NCI-H446 treated with DMSO at 0.1 percent for 48 hours (cell line): ENCODE measurements around the gene KLF18.
"Not testable (repeated sequence)": the region's sequence is repeated elsewhere in the genome, so short reads cannot be mapped to it uniquely, and the experiment has no call there.

Source experiments
- DNase-seq: peaks from one replicate; lab custom pipeline; 2025; lab: John Stamatoyannopoulos, UW

The KLF18 gene

DNA sequence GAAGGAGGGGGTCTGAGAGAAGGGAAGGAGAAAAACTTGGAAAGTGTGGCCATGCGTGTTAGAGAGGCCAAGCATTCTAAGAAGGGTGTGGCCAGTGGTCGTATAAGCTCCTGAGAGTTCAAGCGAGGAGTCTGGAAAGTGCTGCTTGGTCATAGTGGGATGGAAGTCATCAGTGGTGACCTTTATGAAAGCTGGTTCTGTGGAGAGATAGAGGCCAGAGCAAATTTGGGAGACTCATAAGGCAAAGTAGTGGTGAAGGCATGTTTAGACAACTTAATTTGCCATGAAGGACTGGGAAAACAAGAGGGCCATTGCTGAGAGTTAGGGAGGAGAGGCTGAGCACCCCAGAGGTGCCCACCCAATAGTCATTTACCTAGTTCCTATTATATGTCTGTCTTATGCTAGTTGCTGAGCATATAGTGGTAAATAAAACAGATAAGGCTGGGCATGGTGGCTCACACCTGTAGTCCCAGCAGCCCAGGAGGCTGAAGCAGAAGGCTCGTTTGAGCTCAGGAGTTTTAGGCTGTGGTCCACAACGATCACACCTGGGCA, 21.0 kb downstream of the KLF18 start:
- DNase-seq, result no peak

DNA sequence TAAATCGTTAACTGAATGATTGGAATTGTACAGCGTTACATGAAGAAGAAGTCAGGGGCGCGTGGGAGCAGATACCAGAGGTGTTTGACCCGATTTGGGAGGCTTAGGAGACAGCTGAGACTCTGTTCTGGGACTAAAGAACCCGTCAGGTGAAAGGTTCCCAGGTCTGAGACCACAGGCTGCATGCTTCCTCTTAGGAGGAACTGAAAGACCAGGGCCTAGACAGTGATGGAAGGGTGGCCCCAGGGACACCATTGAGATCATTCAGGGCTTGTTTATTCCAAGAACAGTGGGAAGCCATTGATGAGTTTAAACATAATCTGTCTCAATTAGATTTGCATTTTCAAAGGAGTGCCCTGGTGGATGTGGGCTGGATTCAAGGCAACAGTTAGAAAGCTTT, 21.9 kb downstream of the KLF18 start:
- no peak for DNase-seq

DNA sequence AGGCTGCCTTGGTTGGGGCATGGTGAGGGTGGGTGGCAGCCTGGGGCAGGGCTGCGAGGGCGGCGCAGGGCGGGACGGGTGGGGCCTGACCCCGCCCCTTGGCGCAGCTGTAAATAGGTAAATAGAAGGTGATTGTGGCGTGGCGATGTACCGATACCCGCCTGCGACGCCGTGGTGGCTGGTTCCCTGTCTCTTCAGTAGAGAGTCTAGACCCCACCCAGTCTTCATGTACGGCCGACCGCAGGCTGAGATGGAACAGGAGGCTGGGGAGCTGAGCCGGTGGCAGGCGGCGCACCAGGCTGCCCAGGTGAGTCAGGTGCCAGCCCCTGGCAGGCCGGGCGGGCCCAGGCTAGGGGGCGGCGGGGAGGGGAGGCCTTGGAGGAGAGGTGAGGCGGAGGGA, 22.7 kb downstream of the KLF18 start, which contains the start of gene KLF17:
Gene KLF17, plus strand, starts transcription at position 140 of the 400 bp plus-strand sequence. Its CDS starts 87 bp downstream, at position 227.
- no peak for DNase-seq

DNA sequence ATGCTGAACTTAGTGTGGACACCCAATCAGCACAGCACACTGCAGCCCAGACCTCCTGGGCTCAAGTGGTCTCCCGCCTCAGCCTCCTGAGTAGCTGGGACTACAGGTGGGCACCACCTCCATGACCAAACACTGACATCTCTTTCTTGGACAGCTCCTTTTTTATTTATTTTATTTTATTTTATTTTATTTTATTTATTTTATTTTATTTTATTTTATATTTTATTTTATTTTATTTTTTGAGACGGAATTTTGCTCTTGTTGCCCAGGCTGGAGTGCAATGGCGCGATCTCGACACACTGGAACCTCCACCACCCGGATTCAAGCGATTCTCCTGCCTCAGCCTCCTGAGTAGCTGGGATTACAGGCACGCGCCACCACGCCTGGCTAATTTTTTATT, 24.2 kb downstream of the KLF18 start:
- not testable (repeated sequence) for DNase-seq

DNA sequence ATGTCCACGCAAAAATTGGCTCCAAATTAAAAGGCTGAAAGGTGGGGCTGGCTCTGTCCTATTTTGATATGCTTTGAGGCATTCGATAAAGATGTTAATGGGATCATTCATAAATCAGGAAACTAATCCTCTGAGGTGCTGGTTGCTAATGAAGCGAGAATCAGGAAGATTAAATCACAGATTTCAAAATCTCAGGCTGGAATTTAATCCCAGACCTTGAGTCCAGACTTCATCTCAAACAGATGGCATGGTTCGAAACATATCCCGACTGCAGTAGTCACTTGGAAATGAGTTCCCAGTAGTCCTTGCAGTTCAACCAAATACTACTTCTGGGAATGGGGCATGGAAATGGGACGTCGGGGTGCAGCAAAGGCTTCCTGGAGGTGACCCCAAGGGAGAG, 27.3 kb downstream of the KLF18 start:
- DNase-seq, result no peak

DNA sequence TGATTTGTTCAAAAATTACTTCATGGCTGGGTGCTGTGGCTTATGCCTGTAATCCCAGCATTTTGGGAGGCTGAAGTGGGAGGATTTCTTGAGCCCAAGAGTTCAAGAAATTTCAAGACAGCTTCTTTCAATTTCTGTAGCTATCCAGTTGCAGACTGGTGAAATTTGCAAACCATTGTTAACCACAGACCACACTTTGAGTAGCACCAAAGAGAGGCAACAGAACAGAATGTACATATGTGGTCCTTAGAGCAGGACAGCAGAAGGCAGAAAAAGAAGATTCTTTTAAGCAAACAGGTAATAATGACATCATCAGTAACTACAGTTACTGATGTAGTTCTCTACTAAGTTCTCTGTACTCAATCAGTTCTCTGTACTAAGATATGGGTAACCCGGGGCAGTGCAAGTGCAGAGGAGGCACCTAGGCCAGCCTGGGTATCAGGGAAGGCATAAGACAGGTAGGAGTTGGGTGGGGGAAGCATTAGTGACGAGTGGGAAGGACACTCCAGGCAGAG, 28.3 kb downstream of the KLF18 start:
- no peak for DNase-seq

DNA sequence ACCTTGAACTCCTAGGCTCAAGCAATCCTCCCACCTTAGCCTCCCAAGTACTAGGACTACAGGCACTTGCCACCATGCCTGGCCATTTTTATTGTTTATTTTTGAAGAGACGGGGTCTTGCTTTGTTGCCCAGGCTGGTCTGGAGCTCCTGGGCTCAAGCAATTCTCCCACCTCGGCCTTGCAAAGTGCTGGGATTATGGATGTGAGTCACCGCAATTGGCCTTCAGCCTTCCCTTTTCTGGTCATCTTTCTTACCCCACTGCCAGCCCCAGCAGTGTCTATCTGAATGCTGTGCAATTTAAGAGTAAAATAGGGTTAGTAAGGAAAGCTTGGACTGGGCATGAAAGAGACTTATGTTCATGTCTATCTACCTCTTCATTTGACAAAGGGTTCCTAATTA, 28.9 kb downstream of the KLF18 start:
- DNase-seq, result no peak

DNA sequence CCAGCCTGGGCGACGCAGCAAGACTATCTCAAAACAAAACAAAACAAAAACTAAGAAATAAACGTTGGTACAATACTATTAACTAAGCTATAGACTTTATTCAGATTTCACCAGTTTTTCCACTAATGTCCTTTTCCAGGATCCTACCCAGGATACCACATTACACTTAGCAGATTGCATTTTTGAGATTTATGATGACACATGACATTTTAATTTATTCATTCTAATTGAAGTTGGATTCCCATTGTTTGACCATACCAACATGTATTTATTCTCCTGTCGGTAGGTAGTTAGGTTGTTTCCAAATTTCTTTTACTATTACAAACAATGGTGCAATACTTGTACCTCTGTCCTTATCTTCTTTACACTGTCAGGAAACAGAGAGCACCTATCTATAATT, 29.6 kb downstream of the KLF18 start:
- no peak for DNase-seq

DNA sequence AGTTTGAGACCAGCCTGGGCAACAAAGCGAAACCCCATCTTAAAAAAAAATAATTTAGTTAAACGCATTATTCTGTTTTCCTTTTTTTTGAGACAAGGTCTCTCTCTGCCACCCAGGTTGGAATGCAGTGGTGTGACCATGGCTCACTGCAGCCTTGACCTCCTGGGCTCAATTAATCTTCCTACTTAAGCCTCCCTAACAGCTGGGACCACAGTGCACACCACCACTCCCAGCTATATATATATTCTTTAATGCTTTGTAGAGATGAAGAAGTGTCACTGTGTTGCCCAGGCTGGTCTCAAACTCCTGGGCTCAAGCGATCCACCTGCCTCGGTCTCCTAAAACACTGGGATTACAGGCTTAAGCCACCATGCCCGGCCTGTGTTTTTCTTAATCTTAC, 30.5 kb downstream of the KLF18 start:
- DNase-seq, result no peak

DNA sequence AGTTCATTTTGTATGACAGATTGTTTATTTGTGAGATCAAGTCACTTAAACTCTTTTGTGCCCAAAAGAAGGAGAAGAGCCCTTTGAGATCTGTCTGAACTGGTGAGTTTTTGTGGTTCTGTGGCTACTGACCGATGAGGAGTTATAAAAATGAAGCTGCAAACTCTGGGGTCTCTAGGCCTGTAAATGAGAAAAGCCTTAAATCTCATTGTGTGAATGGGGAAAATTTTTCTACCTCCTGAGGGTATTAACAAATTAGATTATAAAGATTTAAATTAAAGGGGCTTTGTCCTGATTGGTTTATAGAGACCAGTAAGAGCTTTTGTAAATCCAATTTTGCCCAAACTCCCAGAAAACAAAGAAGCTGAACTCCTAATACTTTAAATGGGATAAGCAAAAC, 32.5 kb downstream of the KLF18 start:
- no peak for DNase-seq

DNA sequence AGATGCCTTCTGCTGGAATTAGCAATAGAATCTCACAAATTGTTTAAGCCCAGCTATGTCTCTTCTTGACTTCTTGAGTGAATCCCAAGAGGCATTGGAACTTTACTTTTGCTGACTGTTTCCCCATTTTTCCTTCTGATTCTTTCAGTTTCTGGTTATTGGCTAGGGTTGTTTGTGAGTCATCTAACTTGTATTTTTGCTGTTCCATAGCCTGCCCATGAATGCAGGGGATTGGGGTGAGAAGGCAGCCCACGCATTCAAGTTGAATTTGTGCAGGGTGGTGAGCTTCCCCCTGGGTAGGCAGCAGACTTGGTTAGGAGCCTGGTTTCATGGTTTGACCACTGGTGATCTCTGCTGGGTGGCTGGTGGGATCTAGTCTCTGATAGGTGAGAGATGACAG, 33.2 kb downstream of the KLF18 start:
- DNase-seq, result no peak

DNA sequence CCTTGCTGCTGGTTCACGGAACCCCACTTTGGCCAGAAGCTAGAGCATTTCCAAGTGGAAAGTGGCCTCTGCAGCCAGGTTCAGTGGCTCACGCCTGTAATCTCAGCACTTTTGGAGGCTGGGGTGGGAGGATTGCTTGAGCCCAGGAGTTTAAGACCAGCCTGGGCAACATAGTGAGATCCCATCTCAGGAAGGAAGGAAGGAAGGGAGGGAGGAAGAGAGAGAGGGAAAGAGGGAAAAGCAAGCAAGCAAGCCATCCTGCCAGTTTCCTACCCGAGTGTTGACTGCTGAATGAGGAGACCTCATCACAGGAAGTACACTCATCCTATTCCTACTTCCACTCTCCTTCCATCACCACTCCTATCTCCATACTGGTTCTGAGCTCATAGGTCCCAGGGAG, 35.6 kb downstream of the KLF18 start:
- DNase-seq, result no peak

DNA sequence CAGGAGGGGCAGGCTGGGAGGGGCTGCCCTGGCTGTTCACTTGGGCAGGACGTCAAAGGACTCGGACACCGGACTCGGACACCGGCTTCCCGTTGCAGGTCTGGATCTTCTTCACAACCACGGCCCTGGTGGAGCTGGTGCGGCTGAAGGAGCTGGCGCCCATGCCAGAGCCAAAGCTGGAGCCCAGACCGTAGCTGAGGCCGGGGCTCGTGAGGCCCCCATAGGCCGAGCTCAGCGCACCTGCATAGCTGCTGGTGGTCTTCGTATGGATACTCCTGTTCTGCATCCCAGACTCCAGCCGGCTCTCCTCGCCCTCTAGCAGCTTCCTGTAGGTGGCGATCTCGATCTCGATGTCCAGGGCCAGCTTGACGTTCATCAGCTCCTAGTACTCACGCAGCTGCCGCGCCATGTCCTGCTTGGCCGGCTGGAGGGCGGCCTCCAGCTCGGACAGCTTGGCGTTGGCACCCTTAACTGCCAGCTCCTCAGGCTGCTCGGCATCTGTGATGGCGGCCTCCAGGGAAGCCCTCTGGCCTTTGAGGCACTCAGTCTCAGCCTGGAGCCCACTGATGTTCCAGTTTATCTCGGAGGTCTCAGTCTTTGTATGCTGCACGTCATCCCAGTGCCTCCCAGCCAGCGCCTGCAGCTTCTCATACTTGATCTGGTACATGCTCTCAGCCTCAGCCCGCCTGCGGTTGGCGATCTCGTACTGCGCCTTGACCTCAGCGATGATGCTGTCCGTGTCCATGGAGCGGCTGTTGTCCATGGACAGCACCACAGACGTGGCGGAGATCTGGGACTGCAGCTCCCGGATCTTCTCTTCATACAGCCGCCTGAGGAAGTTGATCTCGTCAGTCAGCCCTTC, 37.9 kb downstream of the KLF18 start:
- no peak for DNase-seq

DNA sequence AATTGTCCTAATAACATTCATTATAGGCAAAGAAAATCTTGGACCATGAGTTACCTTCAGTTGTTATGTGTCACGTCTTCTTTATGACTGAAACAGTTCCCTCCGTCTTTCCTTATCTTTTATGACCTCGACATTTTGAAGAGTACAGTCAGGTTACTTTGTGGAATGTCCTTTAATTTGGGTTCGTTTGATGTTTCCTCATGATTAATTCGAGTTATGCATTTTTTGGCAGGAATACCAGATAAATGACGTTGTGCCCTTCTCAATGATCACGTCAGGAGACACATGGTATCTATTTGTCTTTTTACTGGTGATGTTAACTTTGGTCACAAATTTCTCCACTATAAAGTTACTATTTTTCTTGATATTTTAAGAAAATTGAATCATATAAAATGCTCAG, 40.1 kb downstream of the KLF18 start:
- no peak for DNase-seq

DNA sequence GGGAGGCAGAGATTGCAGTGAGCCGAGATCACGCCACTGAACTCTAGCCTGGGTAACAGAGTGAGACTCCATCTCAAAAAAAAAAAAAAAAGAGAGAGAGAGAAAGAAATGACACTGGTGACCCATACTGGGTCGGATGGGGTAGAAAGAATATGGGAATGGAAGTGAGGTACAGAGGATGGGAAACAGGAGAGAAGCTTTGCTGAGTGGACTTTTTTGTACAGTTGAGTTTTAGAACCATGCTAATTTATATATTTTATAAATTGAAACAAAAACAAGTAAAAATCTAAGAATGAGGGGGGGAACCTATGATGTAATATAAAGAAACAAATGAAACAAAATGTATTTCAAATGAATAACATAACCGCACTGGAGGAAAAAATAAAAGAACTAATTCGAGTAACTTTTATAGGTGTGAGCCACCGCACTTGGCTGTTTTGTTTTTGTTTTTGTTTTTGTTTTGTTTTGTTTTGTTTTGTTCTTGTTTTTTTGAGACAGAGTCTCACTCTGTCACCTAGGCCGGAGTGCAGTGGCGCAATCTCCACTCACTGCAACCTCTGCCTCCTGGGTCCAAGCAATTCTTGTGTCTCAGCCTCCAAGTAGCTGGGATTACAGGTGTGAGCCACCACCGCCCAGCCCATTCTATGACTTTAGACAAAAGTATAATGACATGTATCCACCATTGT, 41.1 kb downstream of the KLF18 start:
- no peak for DNase-seq

DNA sequence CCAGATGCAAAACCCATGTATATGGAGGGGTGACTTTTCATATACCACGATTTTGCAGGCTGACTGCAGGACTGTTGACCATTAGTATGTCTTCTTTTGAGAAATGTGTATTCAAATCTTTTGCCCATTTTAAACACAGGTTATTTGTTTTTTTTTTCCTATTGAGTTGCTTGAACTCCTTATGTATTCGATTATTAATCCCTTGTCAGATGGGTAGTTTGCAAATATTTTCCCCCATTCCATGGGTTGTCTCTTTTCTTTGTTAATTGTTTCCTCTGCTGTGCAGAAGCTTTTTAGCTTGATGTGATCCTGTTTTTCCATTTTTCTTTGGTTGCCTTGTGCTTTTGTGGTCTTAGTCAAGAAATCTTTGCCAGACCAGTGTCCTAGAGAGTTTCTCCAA, 47.4 kb downstream of the KLF18 start:
- no peak for DNase-seq

DNA sequence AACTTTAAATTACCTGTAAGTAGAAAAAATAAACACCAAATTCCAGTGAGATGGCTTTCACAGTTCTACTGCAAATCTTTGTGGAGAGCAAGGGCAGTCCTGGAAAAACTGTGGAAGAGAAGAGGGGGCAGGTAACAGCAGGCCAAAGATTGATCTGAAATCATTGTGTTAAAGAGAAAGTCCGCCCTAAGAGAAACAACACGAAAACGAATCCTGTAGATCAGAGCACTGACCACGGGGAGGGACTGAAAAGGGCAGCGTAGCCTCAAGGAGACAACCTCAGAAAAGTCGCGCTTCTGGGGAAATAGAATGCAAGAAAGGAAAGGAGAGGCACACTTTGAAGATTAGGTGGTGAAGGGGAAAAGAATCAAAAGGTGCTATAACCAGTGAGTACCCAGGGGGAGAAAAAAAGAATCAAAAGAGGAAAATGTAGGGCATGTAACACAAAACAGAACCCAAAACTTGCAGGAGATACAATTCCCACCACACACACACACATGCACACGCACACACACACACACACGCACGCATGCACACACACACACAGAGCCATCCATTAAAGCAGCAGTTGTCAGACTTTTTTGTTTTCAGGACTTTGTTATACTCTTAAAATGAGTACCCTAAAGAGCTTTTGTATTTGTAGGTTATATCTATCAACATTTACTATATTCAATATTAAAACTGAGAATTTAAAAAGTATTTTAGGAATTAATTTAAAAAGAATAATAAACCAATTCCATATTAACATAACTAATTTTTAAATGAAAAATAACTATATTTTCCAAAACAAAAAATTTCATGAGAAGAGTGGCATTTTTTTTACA, 50.8 kb downstream of the KLF18 start:
- no peak for DNase-seq

DNA sequence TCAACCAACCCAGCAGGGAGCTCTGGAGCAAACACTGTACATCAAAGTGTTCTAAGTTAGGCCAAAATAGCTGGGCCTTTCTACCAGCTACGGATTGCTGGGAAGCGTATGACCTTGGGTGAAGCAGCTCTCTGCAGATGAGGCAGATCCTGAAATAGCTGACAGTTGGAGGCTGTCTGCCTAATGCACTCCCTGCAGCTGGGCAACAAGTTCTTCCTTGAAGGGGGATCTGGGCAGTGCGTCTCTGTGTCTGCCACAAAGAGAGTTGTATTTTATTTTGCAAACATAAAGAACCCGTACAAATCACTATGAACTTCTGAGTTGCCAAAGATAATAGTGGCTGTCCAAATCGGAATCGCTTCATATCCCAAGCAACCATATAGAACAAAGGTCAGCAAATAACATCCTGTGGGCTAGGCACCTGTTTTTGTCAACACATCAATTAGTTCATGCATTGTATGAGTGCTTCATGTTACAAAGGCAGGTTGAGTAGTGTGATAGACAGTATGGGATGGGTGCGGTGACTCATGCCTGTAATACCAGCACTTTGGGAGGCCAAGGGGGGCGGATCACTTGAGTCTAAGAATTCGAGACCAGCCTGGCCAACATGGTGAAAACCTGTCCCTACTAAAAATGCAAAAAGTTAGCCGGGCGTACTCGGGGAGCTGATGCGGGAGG, 51.9 kb downstream of the KLF18 start:
- DNase-seq, result no peak
